Testis (tissue), 2 donors: Measurements from ENCODE around the gene MEPE.

Source experiments
- POLR2A ChIP-seq: fragments of 450-650 bp; IDR thresholded peaks from one replicate; pipeline ENCODE4 v1.6.1; 2017; ENCODE audit warnings: antibody characterized with exemption, mild to moderate bottlenecking, moderate library complexity
- TF ChIP-seq, protein P1 (sequence below), 3 experiments: fragments of 450-650 bp in 2 of 3; fragments of 200-600 bp in 1 of 3; sonication (generic) in 1 of 3; IDR thresholded peaks; one replicate each; pipeline ENCODE4 v1.5.1; 2016 to 2019; ENCODE audit warnings: antibody characterized with exemption in 3 of 3, mild to moderate bottlenecking in 2 of 3, moderate library complexity in 1 of 3

GRCh38 chr4:87856816-87857215 is 24.0 kb downstream of the MEPE start:
- TF ChIP-seq, protein P1, sequence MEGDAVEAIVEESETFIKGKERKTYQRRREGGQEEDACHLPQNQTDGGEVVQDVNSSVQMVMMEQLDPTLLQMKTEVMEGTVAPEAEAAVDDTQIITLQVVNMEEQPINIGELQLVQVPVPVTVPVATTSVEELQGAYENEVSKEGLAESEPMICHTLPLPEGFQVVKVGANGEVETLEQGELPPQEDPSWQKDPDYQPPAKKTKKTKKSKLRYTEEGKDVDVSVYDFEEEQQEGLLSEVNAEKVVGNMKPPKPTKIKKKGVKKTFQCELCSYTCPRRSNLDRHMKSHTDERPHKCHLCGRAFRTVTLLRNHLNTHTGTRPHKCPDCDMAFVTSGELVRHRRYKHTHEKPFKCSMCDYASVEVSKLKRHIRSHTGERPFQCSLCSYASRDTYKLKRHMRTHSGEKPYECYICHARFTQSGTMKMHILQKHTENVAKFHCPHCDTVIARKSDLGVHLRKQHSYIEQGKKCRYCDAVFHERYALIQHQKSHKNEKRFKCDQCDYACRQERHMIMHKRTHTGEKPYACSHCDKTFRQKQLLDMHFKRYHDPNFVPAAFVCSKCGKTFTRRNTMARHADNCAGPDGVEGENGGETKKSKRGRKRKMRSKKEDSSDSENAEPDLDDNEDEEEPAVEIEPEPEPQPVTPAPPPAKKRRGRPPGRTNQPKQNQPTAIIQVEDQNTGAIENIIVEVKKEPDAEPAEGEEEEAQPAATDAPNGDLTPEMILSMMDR (IDR thresholded peaks at IDR 0.05): no peak
- no peak for TF ChIP-seq POLR2A
